Measurements from ENCODE around the gene ASPSCR1.

Gene ASPSCR1

GRCh38 chr17:82058230-82058854, 80.9 kb downstream of the ASPSCR1 start:
- no peak for DNase-seq

DNA sequence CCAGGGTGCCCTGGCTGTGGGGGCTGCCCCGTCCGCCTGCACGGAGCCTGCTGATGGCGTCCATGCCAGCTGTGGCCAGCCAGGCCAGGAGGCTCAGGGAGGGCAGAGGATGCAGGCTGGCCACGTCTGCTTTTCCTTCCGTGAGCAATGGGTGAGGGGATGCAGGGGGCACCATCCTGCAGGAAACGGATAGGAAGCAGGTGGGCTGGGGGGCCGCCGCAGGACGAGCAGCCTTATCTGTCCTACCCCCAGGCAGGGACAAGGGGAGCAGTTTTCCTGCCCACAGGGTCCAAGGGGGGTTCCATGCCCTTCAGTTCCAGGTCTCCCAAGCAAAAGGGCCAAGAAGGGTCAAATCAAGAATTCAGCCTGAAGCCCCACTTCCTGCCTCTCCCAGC, 81.4 kb downstream of the ASPSCR1 start:
- DNase-seq = no peak

DNA sequence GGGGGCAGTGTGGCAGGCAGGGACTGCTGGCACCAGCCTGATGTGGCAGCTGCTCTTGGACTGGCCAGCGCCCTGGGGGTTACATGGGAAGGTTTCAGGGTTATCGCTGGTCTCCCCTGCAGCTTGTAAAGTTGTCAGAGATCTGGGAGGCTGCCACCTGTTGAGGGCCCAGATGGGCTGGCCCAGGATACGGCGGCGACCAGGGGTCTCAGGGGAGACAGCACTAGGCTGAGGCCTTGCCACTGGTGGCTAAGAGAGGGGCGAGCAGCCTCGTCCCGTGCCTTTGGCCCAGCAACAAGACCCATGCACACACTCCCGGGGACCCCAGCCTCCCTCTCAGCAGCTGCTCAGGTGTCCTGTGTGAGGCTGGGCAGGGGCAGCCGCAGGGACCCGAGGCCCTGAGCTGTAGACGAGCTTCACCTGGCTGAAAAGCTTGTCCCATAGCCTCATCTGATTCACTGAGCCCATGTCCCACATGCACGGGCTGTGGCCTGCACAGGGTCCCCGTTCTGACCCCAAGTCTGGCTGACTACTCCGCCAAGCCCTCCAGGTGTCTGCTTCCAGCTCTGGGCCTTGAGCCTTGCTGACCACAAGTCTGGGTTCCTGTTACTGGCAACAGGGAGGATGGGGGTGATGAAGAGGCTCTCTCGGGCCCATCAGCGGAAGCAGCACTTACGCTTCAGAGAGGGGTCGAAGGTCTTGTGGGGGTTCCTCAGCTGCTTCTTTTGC, 82.0 kb downstream of the ASPSCR1 start:
- DNase-seq = no peak

- no peak for DNase-seq
Observed at GRCh38 chr17:82060001-82060380, 82.6 kb downstream of the ASPSCR1 start.

GRCh38 chr17:82060614-82061013, 83.2 kb downstream of the ASPSCR1 start:
- DNase-seq = no peak

DNA sequence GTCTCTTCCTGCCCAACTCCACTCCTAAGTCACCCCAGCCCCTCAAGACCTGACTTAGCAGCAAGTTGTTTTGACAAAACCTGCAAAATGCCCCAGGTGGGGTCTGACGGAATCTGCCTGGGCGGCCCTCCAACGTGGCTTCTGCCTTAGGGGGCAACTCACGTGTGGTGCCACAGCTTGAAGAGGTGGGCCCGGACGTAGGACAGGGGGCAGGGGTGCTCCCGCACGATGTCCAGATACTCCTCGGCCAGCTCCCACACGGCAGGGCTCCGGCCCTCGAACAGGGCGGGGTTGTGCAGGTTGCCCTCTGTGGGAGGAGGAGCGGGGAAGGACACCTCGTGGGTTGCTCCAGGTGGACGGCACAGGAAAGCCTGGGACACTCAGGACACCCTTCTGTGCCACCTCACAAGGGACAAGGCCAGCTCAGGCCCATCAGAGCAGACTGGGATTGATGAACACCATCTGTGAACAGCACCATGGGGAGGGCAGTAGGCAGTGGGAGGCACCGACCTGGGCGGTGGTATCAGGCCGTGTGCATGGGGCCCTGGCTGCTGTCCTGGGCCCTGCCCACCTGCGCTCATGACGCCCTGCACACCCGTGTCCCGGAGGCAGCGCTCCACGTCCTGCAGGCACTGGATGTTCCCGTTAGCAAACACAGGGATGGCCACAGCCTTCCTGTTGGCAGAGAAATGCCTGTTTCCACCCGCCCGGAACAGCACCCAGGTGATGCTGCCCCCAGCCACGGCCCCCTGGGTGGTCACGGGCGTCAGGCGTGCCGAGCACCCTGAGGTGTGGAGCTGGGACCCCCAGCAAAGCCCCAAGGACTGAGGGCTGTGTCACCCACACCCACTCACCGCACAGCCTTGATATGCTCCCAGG, 83.9 kb downstream of the ASPSCR1 start:
- no peak for DNase-seq

DNA sequence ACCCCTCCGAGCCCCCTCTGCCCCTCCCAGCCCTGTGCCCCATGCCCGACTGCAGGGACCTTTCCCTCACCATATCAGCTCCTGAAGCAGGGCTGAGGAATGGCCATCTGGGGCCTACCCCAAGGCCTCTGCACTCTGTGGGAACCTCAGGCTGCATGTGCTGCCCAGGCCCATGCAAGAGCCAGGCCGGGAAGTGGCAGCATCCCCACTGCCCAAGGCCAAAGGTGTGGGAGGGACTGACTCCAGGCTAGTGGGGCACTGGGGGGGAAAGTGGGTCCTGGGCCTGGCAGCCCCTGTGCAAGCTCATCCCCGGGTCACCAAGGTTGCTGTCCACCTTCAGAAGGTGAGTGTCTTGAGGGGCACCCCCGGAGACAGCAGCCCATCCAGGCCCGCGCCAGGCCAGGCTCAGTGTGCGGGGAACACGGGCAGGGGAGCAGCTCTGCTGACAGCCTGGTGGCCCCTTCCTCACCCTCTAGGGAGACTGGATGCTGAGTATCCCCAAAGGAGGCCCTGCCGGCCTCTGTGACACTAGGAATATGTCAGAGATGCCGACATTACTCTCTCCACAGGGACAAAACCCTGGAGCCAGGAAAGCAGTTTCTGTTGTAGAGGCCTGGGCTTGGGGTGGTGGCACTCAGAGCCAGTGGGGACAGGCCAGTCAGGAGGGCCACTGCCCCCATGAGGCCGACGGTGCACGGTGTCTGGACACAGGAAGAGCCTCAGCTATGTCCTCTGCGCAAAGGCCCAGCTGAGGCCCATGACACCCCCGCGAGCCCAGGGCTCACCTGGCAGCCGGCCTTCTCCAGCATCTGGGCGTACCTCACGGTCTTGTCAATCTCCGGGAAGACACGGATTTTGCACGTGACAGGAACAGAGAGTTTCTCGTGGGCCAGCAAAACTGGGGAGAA, 84.9 kb downstream of the ASPSCR1 start:
- DNase-seq = no peak

GRCh38 chr17:82062984-82063368, 85.5 kb downstream of the ASPSCR1 start:
- DNase-seq = no peak

DNA sequence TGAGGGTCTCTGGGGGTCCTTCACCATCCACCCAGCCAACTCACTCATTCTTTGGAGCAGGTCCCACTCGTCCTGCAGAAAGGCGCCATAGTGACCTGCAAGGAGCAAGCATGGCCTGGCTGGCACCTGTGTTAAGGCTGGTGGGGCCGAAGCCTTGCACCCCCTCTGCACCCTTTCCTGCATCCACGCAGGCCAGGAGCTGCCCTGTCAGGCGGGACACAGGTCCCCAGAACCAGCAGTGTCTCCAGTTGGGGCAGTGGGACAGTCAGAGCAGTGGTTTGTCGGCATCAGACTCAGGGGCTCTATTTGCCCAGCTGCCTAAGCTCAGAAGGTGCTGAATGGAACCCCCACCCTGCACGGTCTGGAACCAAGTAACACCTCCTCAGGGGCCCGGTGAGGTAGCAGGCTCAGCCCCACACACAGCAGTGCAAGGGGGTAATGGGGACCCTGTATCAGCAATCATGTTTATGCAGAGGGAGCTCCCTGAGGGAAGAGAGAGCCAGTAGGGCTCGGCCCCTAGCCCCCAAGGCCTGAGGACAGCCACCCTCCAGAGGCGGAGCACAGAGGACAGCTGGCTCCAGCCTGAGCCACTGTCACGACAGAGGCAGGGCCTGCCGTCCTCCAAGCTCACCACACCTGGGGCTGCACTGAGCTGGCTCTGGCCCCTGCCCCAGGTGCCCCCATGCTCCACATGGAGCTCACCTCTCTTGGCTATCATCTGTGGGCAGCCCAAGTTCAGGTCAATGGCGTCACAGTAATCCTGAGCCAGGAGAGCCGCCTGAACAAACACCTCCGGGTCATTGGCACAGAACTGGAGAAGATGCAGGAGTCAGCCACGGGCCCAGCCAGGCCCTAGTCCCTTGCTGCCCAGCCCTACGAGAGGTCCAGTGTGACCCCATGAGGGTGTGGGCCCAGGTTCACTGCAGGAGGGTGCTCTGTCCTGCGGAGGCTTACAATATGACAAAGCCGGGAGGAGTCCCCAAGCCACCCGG, 86.3 kb downstream of the ASPSCR1 start:
- no peak for DNase-seq

- DNase-seq = no peak
Observed at GRCh38 chr17:82064433-82065192, 87.2 kb downstream of the ASPSCR1 start.

DNA sequence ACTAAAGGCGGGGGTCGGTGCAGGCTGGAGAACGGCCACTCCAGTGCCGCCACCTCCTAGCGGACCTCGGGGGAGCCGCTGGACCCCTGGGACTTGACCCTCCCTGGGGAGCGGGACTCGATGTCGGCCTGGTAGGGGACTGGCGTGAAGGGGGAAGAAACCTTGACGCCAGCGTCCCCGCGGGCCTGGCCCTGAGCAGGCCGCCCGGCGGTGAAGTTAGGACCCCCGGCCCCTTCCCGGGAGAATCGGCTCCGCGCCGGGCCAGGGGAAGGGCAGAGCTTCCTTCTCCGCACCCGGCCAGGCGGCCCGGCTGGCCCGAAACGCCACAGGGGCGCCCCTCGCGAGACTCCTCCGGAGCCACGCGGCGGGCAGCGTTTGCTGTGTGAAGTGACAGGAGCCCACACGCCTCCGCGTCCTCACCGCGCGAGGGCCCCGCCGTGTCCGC, 87.8 kb downstream of the ASPSCR1 start:
- peak; percentile 44 for DNase-seq

DNA sequence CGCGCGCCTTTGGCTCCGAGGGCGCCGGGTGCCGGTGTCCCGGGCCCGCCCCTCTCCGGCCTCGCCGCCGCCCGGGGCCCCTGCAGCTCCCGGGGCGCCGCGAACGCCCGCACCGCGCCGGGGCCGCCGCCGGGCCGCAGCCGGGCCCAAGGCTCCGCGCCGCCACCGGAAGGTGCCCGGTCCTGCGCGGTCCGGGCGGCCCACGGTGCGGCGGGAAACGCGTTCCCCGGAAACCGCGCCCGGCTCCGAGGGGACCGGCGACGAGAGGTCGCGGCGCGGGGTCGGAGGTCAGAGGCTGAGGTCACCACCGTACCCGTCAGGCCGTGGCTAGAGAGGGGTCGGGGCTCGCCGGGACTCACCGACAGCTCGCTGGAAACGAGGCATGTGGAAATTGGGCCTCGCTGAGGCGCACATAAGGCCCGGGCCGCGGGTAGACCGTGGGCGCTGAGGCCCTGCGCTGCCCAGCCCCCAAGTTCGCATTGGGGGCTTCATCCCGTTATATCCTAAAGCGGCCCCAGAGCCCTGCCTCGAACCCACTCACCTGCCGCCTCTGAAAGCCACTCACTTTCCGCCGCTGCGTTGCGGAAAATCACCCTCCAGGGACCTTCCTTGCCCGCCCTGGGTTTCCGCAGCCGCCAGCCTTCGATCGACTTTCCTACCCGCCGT, 88.3 kb downstream of the ASPSCR1 start, which contains the start of gene DUS1L:
TSS of gene DUS1L (minus strand) at position 167 of the 666 bp plus-strand sequence. CDS start 745 bp downstream, outside the sequence.
- peak; percentile 72 for DNase-seq

Measured in retina (tissue), 1 donor.